PC-9 (cell line): ENCODE results near the gene FUT3.

ENCODE experiments used
- CTCF ChIP-seq: fragments of 200-600 bp; sonication (generic); conservative IDR thresholded peaks from 2 replicates; pipeline ENCODE4 v1.6.1; 2017; ENCODE audit warnings: mixed run types, antibody characterized with exemption, mild to moderate bottlenecking, moderate library complexity
- EZH2 ChIP-seq: fragments of 200-600 bp; sonication (generic); IDR thresholded peaks from 2 replicates; pipeline ENCODE4 v1.8.0; 2017; ENCODE audit warnings: antibody characterized with exemption, low read depth

- no peak for TF ChIP-seq CTCF
- TF ChIP-seq EZH2 = no peak
These were observed 20.1 kb downstream of the FUT3 start for GRCh38 chr19:5831159-5831558.
